H7 (cell line): Measurements from ENCODE around the gene AADAT. TPM values are rescaled to one million over a fixed set of nuclear protein-coding genes. Genes with fewer than 3 reads are reported as not detected.
"Not testable (repeated sequence)": the region's sequence is repeated elsewhere in the genome, so short reads cannot be mapped to it uniquely, and the experiment has no call there.

Experiments
- DNase-seq: peaks from one replicate; pipeline ENCODE4 v3.0.0; 2012
- H3K27me3 ChIP-seq: 2 replicates; pipeline ENCODE4 v1.6.0; 2011; ENCODE audit warnings: mild to moderate bottlenecking, low read length; ENCODE audit not compliant: control insufficient read depth, insufficient read depth
- H3K36me3 ChIP-seq: replicated peaks from 2 replicates; pipeline ENCODE4 v1.5.1; 2011; ENCODE audit warnings: low read length; ENCODE audit not compliant: control insufficient read depth, insufficient read depth
- H3K4me3 ChIP-seq: 2 replicates; pipeline ENCODE4 v1.5.1; 2011; ENCODE audit warnings: low read depth, mild to moderate bottlenecking, control low read depth, low read length, moderate library complexity; ENCODE audit not compliant: insufficient read depth
- total RNA-seq: library from RNA; depleted of rRNA; stranded (reverse); fragments of >200 nt; shearing (Covaris generic); gene quantifications from 2 replicates; pipeline ENCODE4 v1.2.3, GENCODE V29; 2014

Gene AADAT
- total RNA-seq, 1 experiment from 2014 or later = 22.4 TPM

DNA sequence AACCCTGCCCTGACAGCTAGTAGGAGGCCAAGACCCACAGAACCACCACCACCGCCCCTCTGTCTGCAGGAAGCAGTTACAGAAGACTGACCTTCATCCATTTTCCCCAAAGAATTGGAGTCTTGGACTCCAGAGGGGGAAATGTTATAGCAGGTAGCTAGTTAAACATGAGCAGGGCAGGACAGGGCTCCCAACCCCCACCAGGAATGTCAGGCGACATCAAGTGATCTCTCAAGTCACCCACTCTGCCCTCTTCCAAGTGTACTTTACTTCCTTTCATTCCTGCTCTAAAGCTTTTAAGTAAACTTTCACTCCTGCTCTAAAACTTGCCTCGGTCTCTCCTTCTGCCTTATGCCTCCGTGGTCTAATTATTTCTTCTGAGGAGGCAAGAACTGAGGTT lies 17.1 kb upstream of the AADAT start:
- no peak for DNase-seq
- Histone ChIP-seq H3K36me3 (no peaks in the 10 kb centered on the region), H3K27me3 (no peaks in the 10 kb centered on the region), H3K4me3 (no peak overlapping the region)

GRCh38 chr4:170102426-170102825 lies 12.7 kb upstream of the AADAT start:
- H3K36me3 ChIP-seq = no peaks in the 10 kb centered on the region
- no peak overlapping the region for H3K4me3 ChIP-seq
- H3K27me3 ChIP-seq = no peaks in the 10 kb centered on the region
- no peak for DNase-seq

DNA sequence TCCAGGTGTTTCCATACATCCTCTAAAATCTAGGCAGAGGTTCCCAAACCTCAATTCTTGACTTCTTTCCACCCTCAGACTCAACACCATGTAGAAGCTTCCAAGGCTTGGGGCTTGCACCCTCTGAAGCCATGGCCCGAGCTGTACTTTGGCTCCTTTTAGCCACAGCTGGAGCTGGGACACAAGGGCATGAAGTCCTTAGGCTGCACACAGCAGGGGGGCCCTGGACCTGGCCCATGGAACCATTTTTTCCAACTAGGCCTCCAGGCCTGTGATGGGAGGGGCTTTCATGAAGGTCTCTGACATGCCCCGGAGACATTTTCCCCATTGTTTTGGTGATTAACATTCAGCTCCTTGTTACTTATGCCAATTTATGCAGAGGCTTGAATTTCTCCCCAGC lies 8.4 kb upstream of the AADAT start:
- not testable (repeated sequence) for DNase-seq, H3K27me3 ChIP-seq, H3K4me3 ChIP-seq, H3K36me3 ChIP-seq

- DNase-seq = no peak
- Histone ChIP-seq H3K4me3 (no peak overlapping the region), H3K27me3 (no peaks in the 10 kb centered on the region), H3K36me3 (no peaks in the 10 kb centered on the region)
Measured at GRCh38 chr4:170097681-170098080, 7.9 kb upstream of the AADAT start.

GRCh38 chr4:170093973-170094535 lies 4.3 kb upstream of the AADAT start:
- Histone ChIP-seq H3K27me3 (no peaks in the 10 kb centered on the region; the same call in 1 of the 2 replicates), H3K36me3 (no peaks in the 10 kb centered on the region), H3K4me3 (no peak overlapping the region)
- DNase-seq = peak; percentile 50

DNA sequence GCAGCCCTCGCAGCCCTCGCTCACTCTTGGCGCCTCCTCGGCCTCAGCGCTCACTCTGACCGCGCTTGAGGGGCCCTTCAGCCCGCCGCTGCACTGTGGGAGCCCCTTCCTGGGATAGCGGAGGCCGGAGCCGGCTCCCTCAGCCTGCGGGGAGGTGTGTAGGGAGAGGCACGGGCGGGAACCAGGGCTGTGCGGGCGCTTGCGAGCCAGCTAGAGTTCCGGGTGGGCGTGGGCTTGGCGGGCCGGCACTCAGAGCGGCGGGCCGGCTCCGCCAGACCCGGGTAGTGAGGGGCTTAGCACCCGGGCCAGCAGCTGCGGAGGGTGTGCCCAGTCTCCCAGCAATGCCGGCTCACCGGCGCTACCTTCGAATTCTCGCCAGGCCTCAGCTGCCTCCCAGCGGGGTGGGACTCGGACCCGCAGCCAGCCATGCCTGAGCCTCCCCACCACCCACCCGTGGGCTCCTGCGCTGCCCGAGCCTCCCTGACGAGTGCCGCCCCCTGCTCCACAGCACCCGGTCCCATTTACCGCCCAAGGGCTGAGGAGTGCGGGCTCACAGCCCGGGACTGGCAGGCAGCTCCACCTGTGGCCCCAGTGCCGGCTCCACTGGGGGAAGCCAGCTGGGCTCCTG lies 1.4 kb upstream of the AADAT start:
- peak; percentile 42 for DNase-seq
- Histone ChIP-seq H3K36me3 (no peaks in the 10 kb centered on the region; the same call in 1 of the 2 replicates), H3K4me3 (peak overlapping the region; percentile 46), H3K27me3 (no peaks in the 10 kb centered on the region; the same call in 1 of the 2 replicates)

GRCh38 chr4:170090352-170091052 lies 746 bp upstream of the AADAT start:
- H3K27me3 ChIP-seq = no peaks in the 10 kb centered on the region; the same call in 1 of the 2 replicates
- H3K36me3 ChIP-seq = no peaks in the 10 kb centered on the region; the same call in 1 of the 2 replicates
- H3K4me3 ChIP-seq = peak overlapping the region; percentile 79
- no peak for DNase-seq

DNA sequence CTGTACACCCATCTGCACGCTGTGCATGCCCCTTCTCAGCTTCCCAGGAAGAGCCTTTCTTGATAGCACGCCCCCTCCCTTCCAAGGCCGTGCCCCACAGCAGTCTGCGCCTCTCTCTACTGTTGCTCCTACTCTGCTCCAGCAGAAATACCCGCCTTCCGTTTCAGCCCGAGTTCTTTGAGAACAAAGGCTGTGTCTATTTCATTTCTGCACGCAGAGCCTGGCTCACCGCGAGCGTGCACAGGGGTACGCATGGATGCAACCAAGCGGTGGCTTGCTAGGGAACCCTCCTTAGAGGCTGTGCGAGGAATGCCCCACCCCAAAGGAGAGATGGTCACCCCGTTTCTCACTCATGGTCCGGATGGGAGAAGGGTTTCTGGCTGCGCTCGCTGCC lies 485 bp downstream of the AADAT start:
- Histone ChIP-seq H3K4me3 (peak overlapping the region; percentile 79), H3K36me3 (no peaks in the 10 kb centered on the region; the same call in none of the 2 replicates), H3K27me3 (no peaks in the 10 kb centered on the region; the same call in 1 of the 2 replicates)
- DNase-seq = peak; percentile 44

- Histone ChIP-seq H3K36me3 (no peaks in the 10 kb centered on the region; the same call in none of the 2 replicates), H3K27me3 (no peaks in the 10 kb centered on the region; the same call in 1 of the 2 replicates), H3K4me3 (peak overlapping the region; percentile 79)
- DNase-seq = no peak
Measured at GRCh38 chr4:170088716-170089115, 1.0 kb downstream of the AADAT start.

GRCh38 chr4:170087163-170087700 lies 2.5 kb downstream of the AADAT start:
- no peaks in the 10 kb centered on the region; the same call in none of the 2 replicates for H3K36me3 ChIP-seq
- no peak for DNase-seq
- H3K27me3 ChIP-seq = no peaks in the 10 kb centered on the region; the same call in 1 of the 2 replicates
- no peak overlapping the region for H3K4me3 ChIP-seq

- Histone ChIP-seq H3K36me3 (no peaks in the 10 kb centered on the region; the same call in none of the 2 replicates), H3K4me3 (no peak overlapping the region), H3K27me3 (no peaks in the 10 kb centered on the region)
- DNase-seq = no peak
Measured at GRCh38 chr4:170083541-170083940, 6.2 kb downstream of the AADAT start.

DNA sequence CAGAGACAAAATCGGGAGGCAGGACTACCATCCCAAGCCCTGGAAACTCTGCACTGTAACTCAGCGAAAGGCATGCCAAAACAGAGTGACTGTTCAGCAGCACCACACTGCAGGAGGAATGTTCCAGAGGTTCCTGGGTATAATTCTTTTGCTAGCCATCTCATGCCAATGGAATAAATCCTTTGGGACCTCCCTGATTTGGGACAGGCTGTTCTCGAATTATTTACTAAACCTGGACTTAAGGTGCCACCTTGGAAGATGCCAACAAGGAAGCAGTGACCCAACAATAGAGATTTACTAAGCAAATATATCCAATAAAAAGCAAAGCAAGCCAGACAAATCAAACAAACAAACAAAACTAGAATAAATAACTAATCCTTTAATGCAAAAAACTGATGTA lies 9.3 kb downstream of the AADAT start:
- no peak overlapping the region for H3K4me3 ChIP-seq
- no peak for DNase-seq
- H3K36me3 ChIP-seq = no peaks in the 10 kb centered on the region; the same call in 1 of the 2 replicates
- H3K27me3 ChIP-seq = no peaks in the 10 kb centered on the region

DNA sequence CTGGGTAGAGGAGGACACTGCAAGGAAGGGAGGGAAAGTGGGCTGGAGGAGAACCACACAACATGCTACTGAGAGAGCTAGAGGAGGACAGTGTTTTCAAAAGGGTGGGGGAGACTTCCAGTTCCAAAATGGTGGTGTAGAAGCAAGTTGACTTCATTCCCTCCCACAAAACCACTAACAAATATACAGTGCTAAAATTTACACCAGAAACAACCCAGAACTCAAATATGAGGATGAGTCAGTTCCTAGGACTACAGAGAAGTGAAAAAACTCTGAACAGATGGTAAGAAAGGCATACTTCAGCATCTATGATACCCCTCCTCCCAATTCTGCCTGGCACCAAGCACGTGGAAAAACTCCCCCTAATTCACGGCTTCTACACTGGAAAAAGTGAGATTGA lies 9.8 kb downstream of the AADAT start:
- no peak for DNase-seq
- Histone ChIP-seq H3K27me3 (no peaks in the 10 kb centered on the region), H3K36me3 (no peaks in the 10 kb centered on the region; the same call in 1 of the 2 replicates), H3K4me3 (no peak overlapping the region)

- Histone ChIP-seq H3K27me3 (no peaks in the 10 kb centered on the region), H3K36me3 (no peaks in the 10 kb centered on the region; the same call in 1 of the 2 replicates), H3K4me3 (no peak overlapping the region)
- DNase-seq = no peak
Measured at GRCh38 chr4:170071196-170071595, 18.6 kb downstream of the AADAT start.
